ENCODE measurements around the gene SDHA.
"Not testable (repeated sequence)": the region's sequence is repeated elsewhere in the genome, so short reads cannot be mapped to it uniquely, and the experiment has no call there.

Gene SDHA

GRCh38 chr5:302416-302815 is 84.3 kb downstream of the SDHA start:
- not testable (repeated sequence) for DNase-seq

- DNase-seq, result no peak
Observed at GRCh38 chr5:302966-303365, 84.8 kb downstream of the SDHA start.

GRCh38 chr5:303741-304140 is 85.6 kb downstream of the SDHA start:
- DNase-seq, result not testable (repeated sequence)

- no peak for DNase-seq
Observed at GRCh38 chr5:305050-305449, 86.9 kb downstream of the SDHA start.

- DNase-seq, result no peak
Observed at GRCh38 chr5:305459-305858, 87.3 kb downstream of the SDHA start.

GRCh38 chr5:306011-306805 is 88.1 kb downstream of the SDHA start:
- DNase-seq, result no peak

Data from fibroblast of skin of back (primary cell).